H1 (cell line): Measurements from ENCODE around the gene LAMA4. TPM values are rescaled to one million over a fixed set of nuclear protein-coding genes. Genes with fewer than 3 reads are reported as not detected.

ENCODE experiments used
- CTCF ChIA-PET: fragments of 300-600 bp; sonication (Branson Sonifier 250); formaldehyde crosslinking; loops from one replicate; lab custom pipeline; 2021; ENCODE audit not compliant: partially characterized antibody; lab: Charles Lee
- POLR2A ChIA-PET: fragments of 300-600 bp; sonication (Branson Sonifier 250); formaldehyde crosslinking; loops from one replicate; lab custom pipeline; 2021; ENCODE audit warnings: inconsistent platforms; ENCODE audit not compliant: partially characterized antibody; lab: Charles Lee
- DNase-seq, 2 experiments: peaks; one replicate each; pipeline versions ENCODE4 v3.0.0 to v3.0.0-alpha.2; 2010 to 2022; ENCODE audit warnings: low spot score in 2 of 2, low read depth in 1 of 2, mixed read lengths in 1 of 2
- FAIRE-seq: peaks from 2 replicates; lab custom pipeline; 2011; peaks lifted over from hg19 to GRCh38; lab: Jason Lieb, UNC
- H2AFZ ChIP-seq: 2 replicates; pipeline ENCODE4 v1.8.1; 2012; ENCODE audit warnings: low read length, inconsistent platforms
- H2AK5ac ChIP-seq: 2 replicates; pipeline ENCODE4 v1.6.1; 2013; ENCODE audit warnings: low read depth, low read length
- H2BK120ac ChIP-seq: replicated peaks from 2 replicates; pipeline ENCODE3; 2013; ENCODE audit warnings: low read depth, low read length, inconsistent platforms
- H2BK12ac ChIP-seq: 2 replicates; pipeline ENCODE4 v1.6.1; 2013; ENCODE audit warnings: low read depth, low read length
- H2BK15ac ChIP-seq: 2 replicates; pipeline ENCODE4 v1.6.1; 2013; ENCODE audit warnings: low read length
- H2BK20ac ChIP-seq: 2 replicates; pipeline ENCODE4 v1.6.1; 2013; ENCODE audit warnings: low read length
- H2BK5ac ChIP-seq: 2 replicates; pipeline ENCODE4 v1.6.1; 2013; ENCODE audit warnings: low read depth, low read length
- H3K14ac ChIP-seq: 2 replicates; pipeline ENCODE4 v1.6.1; 2013; ENCODE audit warnings: inconsistent platforms; ENCODE audit not compliant: insufficient read length
- H3K18ac ChIP-seq: 2 replicates; pipeline ENCODE4 v1.6.1; 2013; ENCODE audit warnings: low read length; ENCODE audit errors: extremely low read depth
- H3K23ac ChIP-seq: 2 replicates; pipeline ENCODE4 v1.6.1; 2013; ENCODE audit warnings: inconsistent platforms; ENCODE audit not compliant: insufficient read length
- H3K23me2 ChIP-seq: 2 replicates; pipeline ENCODE4 v1.6.1; 2013; ENCODE audit warnings: low read depth, low read length
- H3K27ac ChIP-seq: 2 replicates; pipeline ENCODE4 v1.6.1; 2011; ENCODE audit warnings: low read depth, low read length, inconsistent platforms
- H3K27me3 ChIP-seq, 4 experiments: replicated peaks in 1 of 4; 1 replicate in 1 of 4; 2 replicates in 3 of 4; pipeline versions ENCODE4 v1.6.1 to v1.8.1; 2011 to 2013; ENCODE audit warnings: low read length in 3 of 4, mild to moderate bottlenecking in 3 of 4, inconsistent platforms in 2 of 4, mixed read lengths in 2 of 4, moderate library complexity in 1 of 4; ENCODE audit not compliant: control insufficient read depth in 3 of 4, insufficient read depth in 3 of 4; ENCODE audit errors: extremely low read depth in 1 of 4
- H3K36me3 ChIP-seq, 4 experiments: 2 replicates each; pipeline versions ENCODE4 v1.6.1 to v1.8.1; 2011 to 2013; ENCODE audit warnings: mild to moderate bottlenecking in 4 of 4, low read length in 3 of 4, moderate library complexity in 2 of 4, control low read depth in 1 of 4, inconsistent platforms in 1 of 4; ENCODE audit not compliant: insufficient read depth in 4 of 4, control insufficient read depth in 2 of 4
- H3K4ac ChIP-seq: replicated peaks from 2 replicates; pipeline ENCODE3; 2013; ENCODE audit warnings: low read length, low read depth, mixed read lengths, inconsistent platforms; ENCODE audit not compliant: insufficient read length
- H3K4me1 ChIP-seq, 4 experiments: replicated peaks in 1 of 4; 1 replicate in 1 of 4; 2 replicates in 3 of 4; pipeline versions ENCODE4 v1.6.1 to v1.8.1; 2011 to 2013; ENCODE audit warnings: low read length in 3 of 4, inconsistent platforms in 2 of 4, mixed read lengths in 1 of 4; ENCODE audit not compliant: insufficient read depth in 4 of 4, control insufficient read depth in 3 of 4
- H3K4me2 ChIP-seq, 2 experiments: 2 replicates each; pipeline versions ENCODE4 v1.6.1 to v1.8.1; 2011 to 2013; ENCODE audit warnings: low read depth in 2 of 2, low read length in 2 of 2, control low read depth in 1 of 2, inconsistent platforms in 1 of 2, mild to moderate bottlenecking in 1 of 2; ENCODE audit not compliant: insufficient read depth in 1 of 2
- H3K4me3 ChIP-seq, 4 experiments: fragments of 200-600, 300-600 bp in 1 of 4; sonication (generic), shearing (Covaris generic), sonication (Bioruptor Twin) in 1 of 4; 2 replicates each; pipeline versions ENCODE4 v1.5.1 to v1.8.1; 2011 to 2016; ENCODE audit warnings: low read length in 4 of 4, low read depth in 3 of 4, control low read depth in 2 of 4, inconsistent platforms in 2 of 4, mild to moderate bottlenecking in 2 of 4, mixed read lengths in 1 of 4, moderate library complexity in 1 of 4; ENCODE audit not compliant: insufficient read depth in 2 of 4; ENCODE audit errors: extremely low read depth in 1 of 4
- H3K56ac ChIP-seq: replicated peaks from 2 replicates; pipeline ENCODE3; 2013; ENCODE audit warnings: low read depth, mild to moderate bottlenecking, mixed read lengths, low read length, inconsistent platforms; ENCODE audit not compliant: insufficient read length
- H3K79me1 ChIP-seq: 2 replicates; pipeline ENCODE4 v1.6.1; 2013; ENCODE audit warnings: low read depth, low read length, control low read depth
- H3K79me2 ChIP-seq, 2 experiments: 2 replicates each; pipeline versions ENCODE4 v1.6.1 to v1.8.1; 2012 to 2013; ENCODE audit warnings: low read length in 2 of 2, mild to moderate bottlenecking in 2 of 2, inconsistent platforms in 1 of 2; ENCODE audit not compliant: insufficient read depth in 2 of 2, control insufficient read depth in 1 of 2
- H3K9ac ChIP-seq, 4 experiments: replicated peaks in 1 of 4; 1 replicate in 1 of 4; 2 replicates in 3 of 4; pipeline versions ENCODE4 v1.6.1 to v1.8.1; 2011 to 2013; ENCODE audit warnings: low read depth in 3 of 4, low read length in 3 of 4, control low read depth in 2 of 4, mild to moderate bottlenecking in 2 of 4, moderate library complexity in 2 of 4, inconsistent platforms in 1 of 4; ENCODE audit errors: extremely low read depth in 1 of 4
- H3K9me3 ChIP-seq, 2 experiments: 2 replicates each; pipeline versions ENCODE4 v1.6.1 to v1.8.1; 2012 to 2013; ENCODE audit warnings: mild to moderate bottlenecking in 2 of 2, moderate library complexity in 2 of 2, control low read depth in 1 of 2, inconsistent platforms in 1 of 2, low read depth in 1 of 2, low read length in 1 of 2, mixed read lengths in 1 of 2; ENCODE audit not compliant: insufficient read depth in 2 of 2
- H4K20me1 ChIP-seq, 2 experiments: replicated peaks in 1 of 2; 2 replicates each; pipeline versions ENCODE3 to v1.8.1; 2011 to 2013; ENCODE audit warnings: inconsistent platforms in 2 of 2, low read length in 2 of 2, mild to moderate bottlenecking in 1 of 2; ENCODE audit not compliant: insufficient read depth in 2 of 2, control insufficient read depth in 1 of 2
- H4K5ac ChIP-seq: 2 replicates; pipeline ENCODE4 v1.6.1; 2013; ENCODE audit warnings: low read length, low read depth, mixed read lengths, inconsistent platforms; ENCODE audit not compliant: insufficient read length
- H4K8ac ChIP-seq: 2 replicates; pipeline ENCODE4 v1.8.0; 2013; ENCODE audit warnings: mild to moderate bottlenecking, moderate library complexity, low read length, inconsistent platforms; ENCODE audit not compliant: insufficient read depth; ENCODE audit errors: extremely low read depth
- H4K91ac ChIP-seq: replicated peaks from 2 replicates; pipeline ENCODE3; 2013; ENCODE audit warnings: low read length, mixed read lengths, inconsistent platforms; ENCODE audit not compliant: insufficient read length
- WGBS, 2 experiments: shearing (Covaris generic) in 1 of 2; methylation state at CpG; one replicate each; pipeline versions ENCODE4 v1.1.6 to v1.1.7; 2013 to 2015; ENCODE audit warnings: low lambda C conversion rate in 2 of 2, mixed read lengths in 2 of 2, inconsistent platforms in 1 of 2, low coverage in 1 of 2, missing lambda C conversion rate in 1 of 2; ENCODE audit not compliant: insufficient replicate concordance in 2 of 2, insufficient coverage in 1 of 2, insufficient read length in 1 of 2; ENCODE audit errors: extremely low coverage in 1 of 2, missing lambda C conversion rate in 1 of 2; 5-methylcytosine and 5-hydroxymethylcytosine counted together
- polyA plus RNA-seq, 7 experiments: library from polyadenylated mRNA; depleted of rRNA in 3 of 7; stranded (reverse) in 5 of 7; unstranded in 2 of 7; fragments of >200 nt in 5 of 7; fragments of 200-250 nt in 2 of 7; gene quantifications; 1 replicate in 5 of 7; 2 replicates in 1 of 7; 4 replicates in 1 of 7; pipeline versions ENCODE4 v1.2.1 to v1.2.3, GENCODE V29; 2011 to 2013; ENCODE audit warnings: missing spikeins in 2 of 7, mixed read lengths in 2 of 7
- total RNA-seq: library from RNA; stranded (reverse); fragmentation: NEBNext Ultra II Directional; extraction: Animal tissue kit (Norgen Biotek cat#: 25700); gene quantifications from 2 replicates; pipeline ENCODE4 v1.2.1, GENCODE V29; 2021

The LAMA4 gene
- total and polyA plus RNA-seq, 2 of the 8 experiments (the other 6 are each of a cell fraction or from before 2014, with no cell fraction given), result 0.95 to 1.5 TPM

DNA sequence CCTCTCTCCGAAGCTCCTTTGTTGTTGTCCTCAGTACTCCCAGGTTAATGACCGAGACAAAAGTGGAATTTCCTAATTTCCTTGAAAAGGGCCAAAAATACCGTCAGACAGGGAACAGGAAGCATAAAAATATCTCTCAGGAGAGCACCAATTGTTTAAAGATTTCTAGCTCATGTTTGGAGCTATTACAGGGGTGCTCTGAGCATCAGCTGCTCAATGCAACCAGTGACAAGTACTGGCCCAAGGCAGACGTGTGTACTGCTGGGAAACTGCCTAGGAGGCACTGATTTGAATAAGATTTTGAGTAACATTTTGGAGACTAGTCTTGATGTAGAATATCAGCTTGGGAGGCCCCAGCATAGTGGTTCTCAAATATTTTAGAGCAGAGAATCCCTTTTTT is 17.3 kb downstream of the LAMA4 start:
- Histone ChIP-seq H3K79me2 (no peaks in the 10 kb centered on the region), H4K91ac (no peak overlapping the region), H3K56ac (no peak overlapping the region), H2BK120ac (no peak overlapping the region), H3K14ac (no peak overlapping the region), H3K36me3 (no peaks in the 10 kb centered on the region), H3K18ac (no peak overlapping the region), H3K4me1 (no peaks in the 10 kb centered on the region), H4K20me1 (no peaks in the 10 kb centered on the region), H3K9ac (no peak overlapping the region; a peak in 2 of 7 replicates), H4K5ac (no peak overlapping the region), H3K9me3 (no peaks in the 10 kb centered on the region), H2AK5ac (no peak overlapping the region), H3K27me3 (no peaks in the 10 kb centered on the region), H2AFZ (no peak overlapping the region), H2BK15ac (no peak overlapping the region), H3K4me3 (no peak overlapping the region), H3K27ac (no peak overlapping the region), H3K23ac (no peak overlapping the region), H2BK12ac (no peak overlapping the region), H2BK5ac (no peak overlapping the region), H3K79me1 (no peaks in the 10 kb centered on the region), H4K8ac (no peak overlapping the region), H3K23me2 (no peaks in the 10 kb centered on the region; the same call in 1 of the 2 replicates), H3K4ac (no peak overlapping the region), H2BK20ac (no peak overlapping the region), H3K4me2 (no peak overlapping the region)
- FAIRE-seq (no peak), DNase-seq (no peak)
- ChIA-PET CTCF (interaction anchor here (0.6 to 1.0 kb wide), 2 partner anchors 48 to 728 kb away, joined by 3 read pairs; no protein-coding TSS in a partner anchor), POLR2A (no interaction called here)
- WGBS, 2 experiments, result 92% methylated on average over 4 of the region's 4 CpGs; no CpG with 5 or more reads in 1 of the 2 experiments
